Activated CD8-positive, alpha-beta memory T cell treated with anti-CD3 and anti-CD28 coated beads, Interleukin-2, amount 50 U/mL, for 1 hour (primary cell): ENCODE data around the gene L3MBTL2.
"Not testable (repeated sequence)": the region's sequence is repeated elsewhere in the genome, so short reads cannot be mapped to it uniquely, and the experiment has no call there.

Experiments used
- DNase-seq: peaks from one replicate; pipeline ENCODE4 v3.0.0-alpha.2; 2020; ENCODE audit errors: extremely low read depth

Gene L3MBTL2

DNA sequence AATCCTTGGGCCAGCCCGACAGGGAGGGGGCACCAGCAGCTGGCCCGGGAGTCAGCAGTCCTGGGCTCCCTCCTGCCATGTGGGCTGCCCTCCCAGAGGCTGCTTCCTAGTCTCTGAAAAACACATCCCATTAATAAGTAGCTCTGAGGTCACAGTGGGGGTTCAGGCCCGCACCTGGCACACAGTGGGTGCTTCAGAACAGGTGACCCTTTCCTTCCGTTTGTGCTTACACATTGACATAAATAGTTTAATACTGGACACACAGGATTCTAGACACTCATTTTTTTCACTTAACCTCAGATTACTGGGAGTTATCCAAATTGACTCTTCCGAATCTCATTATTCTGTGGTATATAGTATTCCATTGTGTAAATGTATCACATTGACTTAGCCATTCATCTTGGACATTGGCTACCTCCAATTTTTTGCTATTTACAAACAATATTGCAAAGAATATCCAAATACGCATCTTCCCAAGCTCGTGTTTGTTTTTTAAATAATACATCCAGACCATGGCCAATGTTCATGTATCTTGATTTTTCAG lies 36.1 kb downstream of the L3MBTL2 start:
- no peak for DNase-seq

DNA sequence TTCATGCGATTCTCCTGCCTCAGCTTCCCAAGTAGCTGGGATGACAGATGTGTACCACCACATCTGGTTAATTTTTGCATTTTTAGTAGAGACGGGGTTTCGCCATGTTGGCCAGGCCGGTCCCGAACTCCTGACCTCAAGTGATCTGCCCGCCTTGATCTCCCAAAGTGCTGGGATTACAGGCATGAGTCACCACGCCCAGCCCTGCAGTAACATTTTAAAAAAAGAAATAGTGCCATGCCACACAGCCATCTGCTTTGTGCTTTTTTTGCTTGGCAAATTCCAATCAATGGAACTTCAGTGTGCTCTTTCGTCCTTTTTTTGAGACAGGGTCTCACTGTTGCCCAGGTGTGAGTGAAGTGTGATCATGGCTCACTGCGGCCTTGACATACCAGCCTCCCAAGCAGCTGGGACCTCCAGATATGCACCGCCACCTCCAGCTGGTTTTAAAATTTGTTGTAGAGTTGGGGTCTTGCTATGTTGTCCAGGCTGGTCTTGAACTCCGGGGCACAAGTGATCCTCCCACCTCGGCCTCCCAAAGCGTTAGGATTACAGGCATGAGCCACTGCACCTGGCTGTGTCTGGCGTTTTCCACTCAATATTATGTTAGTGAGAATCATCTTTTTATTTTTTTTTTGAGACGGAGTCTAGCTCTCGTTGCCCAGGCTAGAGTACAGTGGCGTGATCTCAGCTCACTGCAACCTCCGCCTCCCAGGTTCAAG lies 37.4 kb downstream of the L3MBTL2 start:
- DNase-seq, result no peak

DNA sequence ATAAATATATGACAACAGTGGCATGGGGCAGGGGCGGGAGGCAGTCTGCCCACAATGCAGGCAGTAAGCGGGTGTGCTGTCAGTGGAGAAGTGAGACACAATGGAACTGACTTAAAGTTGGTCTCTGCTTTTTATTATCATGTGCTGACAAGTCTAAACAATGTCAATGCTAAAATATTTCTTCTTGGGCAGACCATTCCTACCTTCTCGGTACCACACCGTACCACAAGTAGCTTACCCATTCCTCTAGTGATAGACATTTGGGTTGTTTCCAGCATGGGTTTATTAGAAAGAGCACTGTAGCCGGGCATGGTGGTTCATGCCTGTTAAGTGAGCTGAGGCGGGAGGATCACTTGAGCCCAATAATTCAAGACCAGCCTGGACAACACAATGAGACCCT lies 38.2 kb downstream of the L3MBTL2 start:
- DNase-seq, result no peak

DNA sequence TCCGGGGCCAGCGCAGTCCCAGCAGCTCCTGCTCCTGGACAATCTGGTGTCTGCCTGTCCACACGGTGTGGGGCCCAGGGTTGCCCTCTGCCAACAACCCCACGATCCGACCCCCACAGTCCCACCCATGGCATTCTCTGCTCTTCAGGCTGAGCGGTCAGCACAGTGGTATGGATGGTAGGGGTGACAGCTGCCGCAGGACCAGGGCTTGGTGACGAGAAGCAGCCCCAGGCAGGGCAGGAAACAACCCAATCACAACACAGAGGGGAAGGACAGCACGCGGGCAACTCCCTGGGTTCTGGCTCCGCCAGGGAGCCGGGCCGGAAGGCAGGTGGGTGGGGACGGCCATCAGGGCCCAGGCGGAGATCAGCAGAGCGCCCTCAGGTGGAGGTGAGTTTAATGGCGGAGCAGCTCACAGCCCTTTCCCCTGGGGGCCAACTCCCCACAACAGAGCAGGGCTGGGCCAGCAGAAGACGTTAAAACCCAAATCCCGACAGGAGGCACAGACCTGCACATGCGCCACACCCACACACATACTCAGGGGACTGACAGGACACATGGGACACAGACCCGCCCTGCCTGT lies 40.9 kb downstream of the L3MBTL2 start:
- DNase-seq, result no peak

DNA sequence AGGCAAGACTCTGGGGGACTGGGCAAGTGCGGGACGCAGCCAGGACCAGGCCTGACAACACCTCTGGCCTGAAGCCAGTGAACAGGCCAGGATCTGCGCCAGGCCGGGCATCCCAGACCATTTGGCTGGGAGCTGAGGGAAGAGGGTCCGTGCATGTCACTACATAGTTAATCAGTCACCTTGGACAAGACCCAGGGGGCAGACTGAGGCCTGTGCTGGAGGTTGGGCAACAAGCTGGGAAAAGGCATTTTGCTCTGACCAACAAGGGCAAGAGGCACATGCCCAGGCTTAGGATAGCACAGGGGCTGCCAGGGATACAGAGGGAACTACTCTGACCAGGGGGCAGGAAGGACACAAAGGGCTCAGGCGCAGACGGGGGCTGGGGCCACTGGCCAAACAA lies 42.6 kb downstream of the L3MBTL2 start:
- DNase-seq, result no peak

DNA sequence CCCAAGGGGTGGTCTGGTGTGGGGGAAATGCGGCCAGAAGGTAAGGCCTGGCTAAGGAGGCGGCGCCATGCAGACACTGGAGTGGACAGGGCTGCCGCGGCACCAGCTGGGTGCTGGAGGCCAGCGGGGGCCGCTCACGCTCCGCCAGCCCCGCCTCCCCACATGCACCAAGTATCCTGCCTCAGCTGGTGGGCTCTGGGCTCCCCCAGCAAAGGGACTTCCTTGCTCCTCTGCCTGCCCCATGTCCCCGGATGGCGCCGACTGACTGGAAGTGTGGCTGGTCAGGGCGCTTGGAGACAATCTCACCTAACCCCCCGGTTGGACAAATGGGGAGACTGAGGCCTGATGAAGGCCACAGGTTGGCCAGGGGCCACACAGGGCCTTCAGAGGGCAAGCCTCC lies 43.2 kb downstream of the L3MBTL2 start:
- no peak for DNase-seq

DNA sequence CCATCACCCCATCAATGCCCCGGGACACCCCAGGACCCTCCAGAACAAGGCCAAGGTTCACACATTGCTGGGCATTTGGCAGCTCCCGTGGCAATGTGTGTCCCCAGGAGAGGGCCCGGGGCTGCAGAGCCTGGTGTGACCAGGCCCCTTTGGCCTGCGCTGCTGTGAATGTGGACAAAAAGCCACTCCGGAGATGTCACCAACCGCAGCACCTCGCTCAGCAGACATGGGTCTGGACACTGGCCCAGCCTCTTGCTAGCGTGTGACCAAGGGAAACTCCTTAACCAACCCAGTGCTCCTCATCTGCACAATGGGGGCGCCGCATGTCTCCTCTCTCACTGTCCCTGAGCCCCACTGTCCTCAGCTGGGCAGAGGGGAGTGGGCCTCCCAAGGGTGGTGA lies 43.6 kb downstream of the L3MBTL2 start:
- no peak for DNase-seq

DNA sequence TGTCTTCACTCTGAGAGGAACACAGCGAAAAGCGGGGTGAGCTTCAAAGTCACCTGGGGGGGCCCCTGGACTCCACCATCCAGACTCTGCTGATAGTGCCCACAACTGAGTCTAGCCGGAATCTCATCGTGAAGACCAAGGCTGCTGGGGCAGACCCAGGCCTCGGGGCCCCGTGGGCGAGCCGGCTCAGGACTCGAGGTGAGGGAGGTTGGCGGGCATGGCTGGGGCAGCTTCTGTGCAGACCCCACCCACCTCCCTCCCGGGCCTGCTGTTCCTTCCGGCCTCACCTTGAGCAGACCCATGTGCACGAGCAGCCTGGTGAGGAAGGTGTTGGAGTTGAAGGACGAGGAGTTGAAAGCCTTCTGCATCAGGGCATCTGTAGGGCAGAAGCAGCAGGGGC lies 44.3 kb downstream of the L3MBTL2 start:
- DNase-seq, result no peak

DNA sequence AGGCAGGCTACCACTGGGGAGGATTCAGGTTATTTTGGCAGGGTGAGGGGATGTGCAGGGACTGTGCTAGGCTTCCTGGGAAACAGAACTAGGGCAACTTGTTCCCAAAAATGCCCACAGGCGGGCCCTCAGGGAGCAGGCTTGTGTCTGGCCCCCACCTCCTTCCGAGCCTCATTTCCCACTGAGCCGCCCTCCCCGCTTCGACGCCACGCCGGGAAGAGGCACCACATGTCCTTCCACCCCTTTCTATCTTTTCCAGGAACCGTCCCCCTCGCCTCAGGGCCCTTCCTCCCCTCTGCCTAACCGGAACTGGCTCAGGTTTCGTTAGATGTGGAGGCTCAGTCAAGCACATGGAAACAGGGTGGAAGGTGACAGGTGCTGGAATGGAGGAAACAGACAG lies 45.0 kb downstream of the L3MBTL2 start:
- DNase-seq, result no peak

DNA sequence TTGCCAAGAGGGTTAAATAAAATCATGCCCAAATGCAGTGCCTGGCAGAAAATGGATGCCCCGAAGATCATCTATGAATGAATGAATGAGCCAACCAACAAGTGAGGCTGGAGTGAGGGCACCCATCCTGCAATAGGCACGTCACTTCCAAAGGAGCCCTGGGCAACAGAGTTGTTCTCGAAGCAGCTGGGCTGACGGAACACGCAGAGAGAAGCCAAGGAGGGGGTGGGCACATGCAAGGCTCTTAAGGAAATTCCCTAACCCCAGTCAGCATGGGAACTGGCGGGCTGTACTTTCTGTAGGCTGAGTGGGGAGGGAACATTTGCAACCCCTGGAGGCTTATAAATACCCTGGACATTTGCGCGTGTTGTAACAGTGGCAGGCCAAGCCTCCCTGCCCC lies 47.3 kb downstream of the L3MBTL2 start:
- no peak for DNase-seq

DNA sequence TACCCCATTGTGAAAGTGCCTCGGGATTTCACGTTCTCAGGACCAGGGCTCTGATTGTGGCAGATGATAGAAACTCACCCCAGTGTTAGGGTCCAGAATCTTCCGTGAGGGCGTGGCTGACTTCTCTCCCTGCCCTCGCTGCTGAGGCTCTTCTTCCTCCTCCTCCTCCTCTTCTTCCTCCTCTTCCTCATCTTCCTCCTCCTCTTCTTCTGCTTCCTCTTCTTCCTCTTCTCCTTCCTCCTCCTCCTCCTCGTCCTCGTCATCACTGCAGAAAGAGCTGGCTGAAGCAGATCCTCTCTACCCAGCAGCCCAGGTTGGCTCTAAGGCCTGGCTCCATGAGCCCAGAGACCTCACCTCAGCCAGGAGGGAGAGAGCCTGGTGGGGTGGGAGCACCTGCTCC lies 49.1 kb downstream of the L3MBTL2 start:
- no peak for DNase-seq

DNA sequence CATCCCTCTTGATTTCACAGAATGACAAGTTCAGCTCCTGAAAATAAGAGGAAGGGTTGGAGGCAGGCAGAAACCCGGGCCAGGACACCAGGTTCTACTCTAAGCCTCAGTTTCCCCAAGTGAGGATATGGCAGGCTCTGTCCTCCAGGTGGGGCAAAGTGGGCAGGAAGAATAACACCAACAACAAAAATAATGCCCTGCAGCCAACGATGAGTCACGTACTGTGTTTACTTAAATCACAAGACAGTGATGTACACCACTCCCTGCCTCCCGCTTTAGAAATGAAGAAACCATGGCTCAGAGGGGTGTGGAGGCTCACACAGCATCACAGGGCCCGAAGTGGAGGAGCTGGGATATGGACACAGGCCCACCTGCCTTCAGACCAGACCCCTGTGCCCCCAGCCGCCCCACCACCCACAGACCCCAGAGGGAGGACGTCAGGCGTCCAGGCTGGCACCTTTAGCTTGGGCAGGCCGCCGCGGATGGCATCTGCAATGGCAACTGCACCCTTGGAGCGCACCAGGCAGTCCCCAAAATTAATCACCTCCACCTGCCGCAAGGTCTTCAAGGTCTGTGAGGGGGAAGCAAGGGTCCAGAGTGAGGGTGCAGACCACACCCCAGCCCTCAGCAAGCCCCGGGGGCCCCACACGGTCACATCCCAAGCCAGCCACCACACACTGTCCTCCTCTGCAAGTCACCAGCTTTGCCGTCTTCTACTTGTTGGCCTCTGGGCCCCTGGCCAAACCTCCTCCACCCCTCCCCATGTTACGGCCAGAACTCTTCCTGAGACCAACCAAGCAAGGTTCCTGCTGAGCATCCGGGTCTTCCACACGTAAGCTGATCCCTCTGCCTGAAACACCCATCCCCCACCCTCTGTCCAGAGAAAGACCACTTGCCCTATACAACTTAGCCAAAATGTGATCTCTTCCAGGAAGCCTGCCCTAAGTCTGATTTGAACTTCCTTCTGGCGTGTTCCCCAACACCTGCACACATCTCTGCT lies 51.4 kb downstream of the L3MBTL2 start:
- no peak for DNase-seq

DNA sequence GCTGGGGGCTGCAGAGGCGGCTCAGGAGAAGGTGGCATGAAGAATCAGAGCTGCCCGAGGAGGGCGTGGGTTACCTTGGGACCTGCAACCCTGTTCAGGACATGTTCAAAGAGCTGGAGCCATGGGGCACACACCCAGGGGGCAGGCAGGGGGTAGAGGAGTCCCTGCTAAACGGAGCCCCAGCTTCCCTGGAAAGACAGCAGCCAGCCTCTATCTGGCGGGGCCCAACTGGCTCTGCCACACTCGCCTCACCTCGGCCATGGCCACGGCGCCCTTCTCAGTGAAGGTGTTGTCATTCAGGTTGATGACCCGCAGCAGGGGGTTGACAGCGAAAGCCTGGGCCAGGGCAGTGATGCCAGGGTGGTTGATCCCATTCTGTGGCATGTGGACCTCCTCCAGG lies 52.6 kb downstream of the L3MBTL2 start:
- DNase-seq, result no peak

DNA sequence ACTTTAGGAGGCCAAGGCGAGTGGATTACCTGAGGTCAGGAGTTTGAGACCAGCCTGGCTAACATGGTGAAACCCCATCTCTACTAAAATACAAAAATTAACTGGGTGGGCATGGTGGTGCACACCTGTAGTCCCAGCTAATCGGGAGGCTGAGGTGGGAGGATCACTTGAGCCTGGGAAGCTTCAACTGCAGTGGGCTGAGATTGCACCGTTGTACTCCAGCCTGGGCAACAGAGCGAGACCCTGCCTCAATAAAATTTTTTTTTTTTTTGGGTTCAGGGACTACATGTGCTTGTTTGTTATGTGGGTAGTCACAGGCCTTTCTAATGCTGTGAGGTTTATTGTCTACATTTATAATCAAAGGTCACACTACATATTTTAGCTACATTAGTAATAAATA lies 54.6 kb downstream of the L3MBTL2 start:
- DNase-seq, result not testable (repeated sequence)

DNA sequence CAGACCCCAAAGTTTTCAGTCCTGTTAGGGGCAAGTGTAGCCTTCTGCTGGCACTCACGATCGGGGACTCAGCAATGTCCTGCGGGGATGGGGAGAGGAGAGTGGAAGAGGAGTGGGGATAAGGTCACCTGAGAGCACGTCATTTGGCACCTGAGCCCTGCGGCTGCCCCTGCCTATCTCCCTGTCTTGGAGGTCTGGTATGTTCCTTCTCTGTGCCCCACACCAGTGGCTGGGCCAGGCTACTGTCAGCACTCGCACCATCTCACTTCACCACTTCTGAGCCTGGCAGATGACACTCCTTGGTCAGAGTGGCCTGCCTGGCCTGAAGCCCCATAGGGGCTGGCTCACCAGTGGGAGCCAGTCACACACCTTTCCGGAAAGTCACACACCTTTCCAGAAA lies 55.8 kb downstream of the L3MBTL2 start:
- DNase-seq, result no peak

DNA sequence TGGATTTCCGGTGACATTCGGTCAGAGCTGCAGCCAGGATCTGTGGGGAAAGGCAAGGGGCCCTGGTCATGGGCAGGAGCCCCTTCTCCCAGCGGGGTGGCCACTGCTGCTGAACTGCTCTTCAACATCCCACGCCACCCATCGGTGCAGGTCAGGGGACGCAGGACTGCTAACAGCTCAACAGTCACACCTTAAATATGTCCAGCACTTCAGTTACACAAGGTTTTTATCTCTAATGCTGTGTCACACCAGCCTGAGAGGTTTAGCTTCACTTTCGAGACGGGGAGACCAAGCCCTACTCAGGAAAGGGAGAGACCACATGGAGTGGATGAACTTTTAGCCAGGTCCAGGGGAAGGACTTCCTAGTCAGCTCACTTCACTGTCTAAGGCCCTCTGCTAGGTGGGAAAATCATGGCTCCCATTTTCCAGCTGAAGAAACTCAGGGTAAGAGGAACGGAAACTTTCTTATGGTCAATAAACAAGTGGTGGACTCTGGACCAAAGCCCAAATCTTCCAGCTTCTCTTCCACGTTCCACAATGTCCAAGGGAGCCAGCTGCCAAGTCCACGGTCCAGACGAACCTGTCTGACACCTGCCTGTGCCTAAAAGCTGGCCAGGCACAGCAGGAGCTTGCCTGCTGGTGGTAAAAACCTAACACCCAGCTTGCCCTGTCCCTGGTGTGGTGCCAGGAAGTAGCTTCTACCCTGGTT lies 56.6 kb downstream of the L3MBTL2 start:
- DNase-seq, result no peak

DNA sequence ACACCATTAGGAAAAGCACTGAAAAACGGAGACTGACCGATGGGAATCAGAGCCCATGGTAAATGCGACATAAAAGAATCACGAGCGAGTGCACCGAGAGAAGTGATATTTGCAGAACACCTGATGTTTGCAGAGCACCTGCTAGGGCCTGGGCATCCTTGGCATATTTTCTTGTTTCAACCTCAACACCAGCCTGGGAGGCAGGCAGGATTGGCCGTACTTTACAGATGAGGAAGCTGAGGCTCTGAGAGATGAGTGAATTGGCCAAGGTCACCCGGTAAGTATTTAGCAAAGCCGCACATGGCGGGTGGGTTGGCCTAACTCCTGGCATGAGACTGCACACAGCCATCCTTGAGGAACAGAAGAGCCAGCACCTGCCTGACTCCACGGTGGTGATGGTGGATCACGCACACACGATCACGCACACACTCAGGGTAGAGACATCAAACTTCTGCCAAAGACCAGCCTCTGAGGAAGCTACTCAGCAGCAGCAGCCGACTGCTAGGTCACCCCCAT lies 57.2 kb downstream of the L3MBTL2 start:
- no peak for DNase-seq

DNA sequence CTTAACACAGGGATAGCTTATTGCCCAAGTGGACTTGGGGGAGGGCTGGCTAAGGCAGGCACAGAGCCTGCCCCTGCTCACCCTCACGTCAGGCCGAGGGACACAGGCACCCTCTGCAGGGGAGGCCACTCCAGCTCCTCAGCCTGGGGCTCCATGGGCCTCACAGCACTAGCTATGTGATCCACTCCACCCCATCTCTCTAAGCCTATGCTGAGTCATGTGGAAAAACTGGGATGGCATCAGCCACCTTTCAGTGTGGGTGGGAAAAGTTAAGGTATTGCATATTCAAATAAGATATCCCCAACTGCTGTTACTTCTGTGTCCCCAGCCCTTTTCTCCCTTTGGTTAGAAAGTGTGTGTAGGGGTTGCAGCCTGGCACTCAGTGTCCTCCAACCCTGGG lies 58.6 kb downstream of the L3MBTL2 start:
- DNase-seq, result no peak

DNA sequence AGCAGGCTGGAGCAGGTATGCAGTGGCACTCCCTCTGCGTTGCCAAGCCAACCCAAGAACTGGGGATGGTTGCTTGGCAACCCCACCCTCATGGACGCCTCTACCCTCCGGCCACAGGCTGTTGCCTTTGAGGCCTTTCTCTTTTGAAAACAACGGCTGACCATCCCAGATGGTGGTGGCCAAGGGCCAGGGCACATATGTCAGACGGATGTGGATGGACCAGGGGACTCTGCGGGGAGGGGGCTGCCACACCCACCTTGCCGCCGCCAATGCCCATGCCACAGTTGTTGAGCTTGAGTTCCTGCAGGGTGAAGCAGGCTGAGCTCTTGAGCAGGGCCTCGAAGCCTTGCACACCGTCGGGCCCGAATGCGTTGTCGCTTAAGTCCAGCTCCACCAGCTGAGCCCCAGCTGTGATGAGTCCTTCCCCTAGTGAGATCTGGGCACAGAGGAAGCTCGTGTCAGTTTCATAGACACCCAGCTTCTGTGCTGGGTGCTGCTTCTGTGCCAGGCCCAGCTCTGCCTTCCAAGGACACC lies 59.4 kb downstream of the L3MBTL2 start:
- DNase-seq, result no peak

DNA sequence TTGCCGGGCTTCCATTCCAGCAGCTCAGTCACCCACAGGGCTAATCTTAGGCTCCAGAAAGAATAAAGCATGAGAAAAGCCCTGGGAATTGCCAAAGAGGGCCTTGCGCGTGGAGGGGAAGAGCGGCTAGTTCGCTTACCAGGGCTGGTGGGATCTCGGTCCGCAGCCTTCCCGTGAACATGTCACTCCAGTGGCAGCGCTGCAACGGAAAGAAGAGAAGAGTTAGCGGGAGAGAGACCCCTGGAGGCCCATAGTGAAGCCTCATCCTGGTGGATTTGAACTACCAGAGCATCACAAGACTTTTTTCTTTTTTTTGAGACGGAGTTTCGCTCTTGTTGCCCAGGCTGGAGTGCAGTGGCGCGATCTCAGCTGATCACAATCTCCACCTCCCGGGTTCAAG lies 62.8 kb downstream of the L3MBTL2 start:
- DNase-seq, result no peak

DNA sequence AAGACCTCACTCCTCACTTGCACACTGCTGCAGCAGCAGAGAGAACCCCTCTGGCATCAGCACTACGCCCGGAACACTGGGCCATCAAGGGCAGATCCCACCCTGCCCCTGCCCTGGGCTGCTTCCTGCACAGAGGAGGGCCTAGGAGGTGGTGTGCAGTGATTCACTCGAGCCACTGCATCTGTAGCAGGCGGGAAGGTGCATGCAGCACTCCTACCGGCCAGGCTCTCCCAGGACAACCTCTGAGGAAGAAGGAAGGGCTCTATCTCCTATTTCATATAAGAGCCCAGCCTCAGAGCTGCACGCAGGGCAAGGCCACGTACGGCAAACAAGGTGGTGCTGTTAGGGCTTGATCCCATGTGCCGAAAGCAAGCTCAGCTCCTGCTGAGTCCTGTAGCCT lies 66.7 kb downstream of the L3MBTL2 start:
- no peak for DNase-seq
